Measurements from ENCODE around the gene PIKFYVE. TPM values are rescaled to one million over a fixed set of nuclear protein-coding genes. Genes with fewer than 3 reads are reported as not detected.

The PIKFYVE gene
- total RNA-seq, 1 donor from 2014 or later, result 28.7 TPM

DNA sequence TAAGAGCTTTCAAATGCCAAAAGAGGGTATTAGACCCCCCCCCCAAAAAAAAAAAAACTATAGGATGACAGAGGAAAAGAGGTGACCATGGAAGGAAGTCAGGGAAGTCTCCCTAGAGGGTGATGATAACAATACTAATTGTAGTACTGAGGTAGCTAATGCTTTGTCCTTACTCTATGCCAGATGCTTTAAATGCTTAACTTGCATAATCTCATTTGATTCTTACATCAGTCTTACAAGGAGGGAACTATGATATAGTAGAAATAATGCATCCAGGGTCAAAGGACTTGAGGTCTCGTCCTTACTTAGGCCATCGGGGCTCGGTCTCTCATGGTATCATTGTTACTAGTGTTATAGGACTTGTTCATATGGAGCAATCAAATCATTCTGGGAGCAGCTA is 20.3 kb upstream of the PIKFYVE start:
- Mint-ChIP-seq H3K4me1 (ENCODE audit: low read depth) (peaks cover 4% of the 10 kb centered on the region), H3K9me3 (no peaks in the 10 kb centered on the region), H3K36me3 (ENCODE audit: low read depth) (peaks cover 42% of the 10 kb centered on the region), H3K4me3 (no peak overlapping the region), H3K27ac (no peak overlapping the region), H3K27me3 (ENCODE audit: insufficient read depth) (no peaks in the 10 kb centered on the region)
- no peak for DNase-seq (ENCODE audit: low spot score)
- intact Hi-C loops (cut with micrococcal nuclease), result no loop called here

DNA sequence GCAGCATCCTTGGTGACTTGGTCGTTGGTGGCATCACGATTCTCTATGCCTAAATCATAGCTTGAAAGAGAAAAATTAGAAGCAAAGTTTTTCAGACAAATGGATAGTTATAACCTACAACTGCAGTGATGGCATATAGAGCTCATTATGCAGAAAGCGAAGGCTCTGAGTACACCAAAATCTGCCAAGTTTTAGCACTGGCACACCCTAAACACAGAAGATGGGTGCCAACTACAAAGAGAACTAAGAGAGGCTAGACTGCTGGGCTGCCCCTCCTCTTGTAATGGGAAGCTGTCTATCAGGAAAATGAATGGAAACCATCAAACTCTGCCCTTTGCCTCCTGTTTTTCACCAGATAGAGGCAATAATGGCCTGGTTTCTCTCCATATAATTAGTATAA is 17.5 kb upstream of the PIKFYVE start:
- H3K4me3 Mint-ChIP-seq, result no peak overlapping the region
- H3K27me3 Mint-ChIP-seq (ENCODE audit: insufficient read depth), result no peaks in the 10 kb centered on the region
- DNase-seq (ENCODE audit: low spot score), result no peak
- no peaks in the 10 kb centered on the region for H3K9me3 Mint-ChIP-seq
- H3K36me3 Mint-ChIP-seq (ENCODE audit: low read depth), result peaks cover 42% of the 10 kb centered on the region
- peaks cover 16% of the 10 kb centered on the region for H3K4me1 Mint-ChIP-seq (ENCODE audit: low read depth)
- intact Hi-C loops (cut with micrococcal nuclease), result no loop called here
- H3K27ac Mint-ChIP-seq, result no peak overlapping the region

DNA sequence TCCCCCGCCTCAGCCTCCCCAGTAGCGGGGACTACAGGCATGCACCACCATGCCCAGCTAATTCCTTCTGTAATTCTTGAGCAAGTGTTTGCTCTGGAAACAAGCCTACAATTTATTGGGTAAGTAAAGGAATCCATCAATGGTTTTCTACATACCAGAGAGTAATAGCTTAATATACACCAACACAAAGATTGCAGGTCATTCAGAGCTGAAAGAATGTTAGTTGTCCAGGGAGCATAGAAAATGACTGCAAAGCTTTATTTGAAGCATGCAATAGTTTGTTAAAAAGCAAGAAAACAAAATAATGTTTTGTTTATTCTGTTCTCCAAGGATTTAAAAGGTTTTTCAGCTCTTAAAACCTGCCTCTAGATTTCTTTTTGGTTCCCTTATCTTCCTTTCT is 16.8 kb upstream of the PIKFYVE start:
- Mint-ChIP-seq H3K27ac (peak overlapping the region; percentile 61), H3K36me3 (ENCODE audit: low read depth) (peaks cover 38% of the 10 kb centered on the region), H3K9me3 (no peaks in the 10 kb centered on the region), H3K4me3 (no peak overlapping the region), H3K4me1 (ENCODE audit: low read depth) (peaks cover 20% of the 10 kb centered on the region), H3K27me3 (ENCODE audit: insufficient read depth) (no peaks in the 10 kb centered on the region)
- intact Hi-C loops (cut with micrococcal nuclease), result no loop called here
- no peak for DNase-seq (ENCODE audit: low spot score)

GRCh38 chr2:208250388-208250787 is 15.7 kb upstream of the PIKFYVE start:
- H3K4me3 Mint-ChIP-seq, result no peak overlapping the region
- H3K27me3 Mint-ChIP-seq (ENCODE audit: insufficient read depth), result no peaks in the 10 kb centered on the region
- H3K36me3 Mint-ChIP-seq (ENCODE audit: low read depth), result peaks cover 37% of the 10 kb centered on the region
- H3K27ac Mint-ChIP-seq, result no peak overlapping the region
- no peak for DNase-seq (ENCODE audit: low spot score)
- peaks cover 20% of the 10 kb centered on the region for H3K4me1 Mint-ChIP-seq (ENCODE audit: low read depth)
- no peaks in the 10 kb centered on the region for H3K9me3 Mint-ChIP-seq
- intact Hi-C loops (cut with micrococcal nuclease), result loop anchor here (5.0 to 10.0 kb wide), 3 partner anchors 223 to 1752 kb away; partner anchors contain the start of genes KLF7, PLEKHM3 and RPE

DNA sequence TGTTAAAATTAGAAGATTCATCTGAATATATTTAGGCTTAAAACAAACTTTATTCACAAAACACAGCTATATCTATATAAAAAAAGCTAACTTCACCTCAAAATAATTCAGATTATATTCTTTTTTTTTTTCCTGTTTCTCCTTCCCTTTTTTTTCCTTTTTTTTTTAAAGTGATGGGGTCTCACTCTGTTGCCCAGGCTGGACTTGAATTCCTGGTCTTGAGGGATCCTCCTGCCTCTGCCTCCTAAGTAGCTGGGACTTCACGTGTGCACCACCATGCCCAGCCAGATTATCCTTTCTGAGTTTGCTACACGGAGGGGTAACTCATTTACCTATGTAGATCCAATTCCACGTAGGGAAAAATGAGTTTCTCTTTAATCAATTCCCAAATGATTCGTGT is 15.0 kb upstream of the PIKFYVE start:
- Mint-ChIP-seq H3K27me3 (ENCODE audit: insufficient read depth) (no peaks in the 10 kb centered on the region), H3K27ac (no peak overlapping the region)
- intact Hi-C loops (cut with micrococcal nuclease), result loop anchor here (5.0 to 10.0 kb wide), 3 partner anchors 224 to 1751 kb away; partner anchors contain the start of genes KLF7, PLEKHM3 and RPE

DNA sequence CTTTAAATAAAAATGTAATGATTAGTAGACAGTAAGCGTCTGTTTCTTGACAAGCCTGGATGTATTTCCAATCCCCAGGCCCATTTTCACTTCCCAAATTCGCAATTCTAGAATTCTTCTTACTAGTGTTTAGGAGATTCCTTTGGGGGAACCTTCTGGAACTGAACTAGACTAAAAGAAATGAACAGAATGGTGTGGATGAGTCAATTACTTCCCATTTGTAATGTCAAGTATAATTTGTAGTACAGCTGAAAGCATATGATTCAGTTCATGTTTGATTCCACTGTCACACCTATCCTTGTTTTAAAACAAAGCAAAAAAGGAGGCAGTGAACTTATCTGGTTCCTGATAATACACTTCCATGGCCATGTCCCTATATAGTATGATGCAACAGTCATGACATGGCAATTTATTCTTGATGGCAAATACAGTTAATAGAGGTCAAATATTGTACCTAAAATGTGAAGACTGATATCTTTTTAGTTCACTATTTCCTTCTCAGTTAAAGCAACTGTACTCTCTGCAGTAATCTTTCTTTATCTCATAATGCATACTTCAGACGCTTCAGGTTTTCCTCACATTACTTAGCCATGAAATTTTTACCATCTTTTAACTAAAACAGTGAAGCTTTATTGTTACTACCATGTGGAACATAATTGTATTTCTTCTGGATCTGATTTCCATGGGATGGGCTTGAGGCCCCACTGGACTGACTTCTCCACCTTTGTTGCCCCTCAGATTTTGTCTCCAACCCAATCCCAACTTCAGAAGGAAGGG is 13.2 kb upstream of the PIKFYVE start:
- Mint-ChIP-seq H3K4me3 (peak overlapping the region; percentile 99), H3K36me3 (ENCODE audit: low read depth) (peaks cover 25% of the 10 kb centered on the region), H3K27me3 (ENCODE audit: insufficient read depth) (no peaks in the 10 kb centered on the region), H3K27ac (no peak overlapping the region), H3K9me3 (no peaks in the 10 kb centered on the region), H3K4me1 (ENCODE audit: low read depth) (peaks cover 25% of the 10 kb centered on the region)
- no peak for DNase-seq (ENCODE audit: low spot score)
- intact Hi-C loops (cut with micrococcal nuclease), result loop anchor here (5.0 to 10.0 kb wide), 3 partner anchors 226 to 1749 kb away; partner anchors contain the start of genes KLF7, PLEKHM3 and RPE

More for the DNA sequence above, 15.0 kb upstream of the PIKFYVE start:
- Mint-ChIP-seq H3K4me3 (no peak overlapping the region), H3K4me1 (ENCODE audit: low read depth) (peaks cover 25% of the 10 kb centered on the region), H3K9me3 (no peaks in the 10 kb centered on the region), H3K36me3 (ENCODE audit: low read depth) (peaks cover 34% of the 10 kb centered on the region)
- DNase-seq (ENCODE audit: low spot score), result no peak

GRCh38 chr2:208253600-208254117 is 12.4 kb upstream of the PIKFYVE start:
- H3K4me3 Mint-ChIP-seq, result peak overlapping the region; percentile 99

DNA sequence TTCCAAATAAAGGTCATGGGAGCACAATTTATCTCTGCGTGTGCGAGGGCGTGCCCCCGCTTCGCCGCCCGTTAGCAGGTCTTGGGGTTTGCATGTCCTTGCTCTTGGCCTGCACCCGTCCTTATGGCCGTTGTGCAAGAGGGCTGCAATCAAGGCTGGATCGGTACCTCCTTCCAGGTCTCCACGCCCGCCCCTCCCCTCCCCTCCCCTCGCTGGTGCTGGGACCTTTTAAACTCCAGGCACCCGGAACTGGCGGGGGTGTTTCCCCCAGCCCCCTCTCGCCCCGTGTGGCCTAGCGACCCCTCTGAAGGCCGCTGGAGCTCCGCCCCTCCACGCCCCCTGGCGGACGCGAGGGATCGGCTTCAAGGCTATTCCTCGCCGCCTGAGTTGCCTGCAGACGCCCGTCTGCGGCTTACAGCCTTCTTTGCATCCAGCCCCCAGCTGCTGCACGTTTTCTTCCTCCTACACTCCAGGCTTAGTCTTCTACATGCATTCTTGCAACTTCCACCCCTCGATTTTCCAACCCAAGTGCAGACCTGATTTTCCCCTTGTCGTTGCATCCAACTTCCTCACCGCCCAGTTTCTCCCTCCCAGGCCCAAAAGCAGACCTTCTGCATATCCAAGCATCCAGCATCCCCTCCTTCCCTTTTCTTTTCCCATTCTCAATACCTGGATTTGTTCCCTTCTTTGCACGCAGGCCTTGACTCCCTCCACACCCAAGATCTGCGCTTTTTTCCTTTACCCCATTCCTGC is 11.8 kb upstream of the PIKFYVE start:
- peak overlapping the region; percentile 89 for H3K27ac Mint-ChIP-seq

More at GRCh38 chr2:208253600-208254117, 12.4 kb upstream of the PIKFYVE start:
- no peaks in the 10 kb centered on the region for H3K27me3 Mint-ChIP-seq (ENCODE audit: insufficient read depth)
- no peak overlapping the region for H3K27ac Mint-ChIP-seq
- H3K36me3 Mint-ChIP-seq (ENCODE audit: low read depth), result peaks cover 19% of the 10 kb centered on the region
- intact Hi-C loops (cut with micrococcal nuclease), result loop anchor here (1.0 to 10.0 kb wide), 7 partner anchors 13 to 1917 kb away; partner anchors contain the start of genes CCNYL1, KANSL1L, KLF7 and PIKFYVE
- H3K9me3 Mint-ChIP-seq, result no peaks in the 10 kb centered on the region
- peaks cover 25% of the 10 kb centered on the region for H3K4me1 Mint-ChIP-seq (ENCODE audit: low read depth)
- DNase-seq (ENCODE audit: low spot score), result no peak

DNA sequence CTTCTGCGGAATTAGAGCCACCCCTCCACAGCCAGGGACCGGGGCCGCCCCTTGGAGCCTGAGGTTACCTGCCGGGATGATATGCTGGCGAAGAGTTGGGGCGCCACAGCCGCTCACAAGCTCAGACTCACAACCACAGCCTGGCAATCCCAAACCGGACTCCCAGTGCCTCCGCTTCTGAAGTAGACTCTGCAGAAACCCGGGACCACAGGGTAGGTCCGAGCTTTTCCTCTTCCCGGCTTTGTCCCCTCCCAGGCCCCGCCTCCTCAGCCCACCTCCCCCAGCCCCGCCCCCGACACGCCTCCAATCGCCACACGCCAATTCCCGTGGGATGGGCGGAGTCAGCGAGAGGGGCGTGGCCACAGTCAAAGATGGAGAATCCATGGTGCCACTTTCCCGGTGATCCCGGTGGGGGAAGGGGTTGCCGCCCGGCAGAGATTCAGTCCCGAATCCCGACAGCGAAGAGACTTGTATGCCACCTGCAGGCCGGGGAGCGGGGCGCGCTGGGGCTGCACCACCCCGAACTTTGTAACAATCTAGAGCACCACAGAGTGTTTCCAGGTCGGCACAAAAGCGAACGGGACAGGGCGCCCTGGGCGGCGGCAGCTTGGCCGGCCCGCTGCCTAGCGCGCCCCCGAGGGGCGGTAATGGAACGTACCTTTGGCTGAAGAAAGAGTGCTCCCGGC is 11.0 kb upstream of the PIKFYVE start, which contains the start of gene IDH1:
Gene IDH1 (minus strand): TSS at position 201 of the 686 bp plus-strand sequence. CDS start 3,520 bp downstream, outside the sequence.
- peak; percentile 88 for DNase-seq (ENCODE audit: low spot score)
- Mint-ChIP-seq H3K36me3 (ENCODE audit: low read depth) (peaks cover 11% of the 10 kb centered on the region), H3K4me1 (ENCODE audit: low read depth) (peaks cover 21% of the 10 kb centered on the region), H3K27ac (peak within 1 kb of the TSS; percentile 89), H3K27me3 (ENCODE audit: insufficient read depth) (peaks cover 2% of the 10 kb centered on the region), H3K9me3 (no peaks in the 10 kb centered on the region), H3K4me3 (peak within 1 kb of the TSS; percentile 99)
- intact Hi-C loops (cut with micrococcal nuclease), result loop anchor here (1.0 to 10.0 kb wide), 7 partner anchors 11 to 1916 kb away; partner anchors contain the start of genes CCNYL1, KANSL1L, KLF7 and PIKFYVE

More for the DNA sequence above, 11.8 kb upstream of the PIKFYVE start:
- H3K36me3 Mint-ChIP-seq (ENCODE audit: low read depth), result peaks cover 16% of the 10 kb centered on the region
- no peaks in the 10 kb centered on the region for H3K9me3 Mint-ChIP-seq
- H3K4me3 Mint-ChIP-seq, result peak overlapping the region; percentile 99
- H3K4me1 Mint-ChIP-seq (ENCODE audit: low read depth), result peaks cover 25% of the 10 kb centered on the region
- intact Hi-C loops (cut with micrococcal nuclease), result loop anchor here (1.0 to 10.0 kb wide), 7 partner anchors 12 to 1917 kb away; partner anchors contain the start of genes CCNYL1, KANSL1L, KLF7 and PIKFYVE
- H3K27me3 Mint-ChIP-seq (ENCODE audit: insufficient read depth), result no peaks in the 10 kb centered on the region
- DNase-seq (ENCODE audit: low spot score), result peak; percentile 72

DNA sequence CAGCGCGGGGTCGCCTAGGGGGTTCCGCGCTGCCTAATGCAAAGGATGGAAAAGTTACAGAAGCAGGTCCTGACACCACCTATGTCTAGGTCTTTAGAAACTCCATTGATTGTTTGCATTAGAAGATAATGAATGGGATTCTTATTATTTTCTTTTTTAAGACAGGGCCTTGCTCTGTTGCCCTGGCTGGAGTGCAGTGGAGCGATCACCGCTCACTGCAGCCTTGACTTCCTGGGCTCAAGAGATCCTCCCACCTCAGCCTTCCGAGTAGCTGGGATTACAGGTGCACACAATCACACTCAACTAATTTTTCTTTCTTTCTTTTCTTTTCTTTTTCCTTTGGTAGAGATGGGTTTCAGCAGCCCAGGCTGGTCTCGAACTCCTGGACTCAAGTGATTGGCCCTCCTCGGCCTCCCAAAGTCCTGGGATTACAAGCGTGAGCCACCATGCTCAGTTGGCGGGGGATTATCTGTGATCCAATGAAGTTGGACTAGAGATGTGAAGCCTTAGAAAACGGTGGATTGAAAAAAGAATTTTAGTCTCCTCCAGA is 10.4 kb upstream of the PIKFYVE start:
- H3K27ac Mint-ChIP-seq, result peak overlapping the region; percentile 65
- intact Hi-C loops (cut with micrococcal nuclease), result loop anchor here (2.0 to 10.0 kb wide), 3 partner anchors 545 to 1915 kb away; partner anchors contain the start of genes CCNYL1, KANSL1L and KLF7
- H3K4me1 Mint-ChIP-seq (ENCODE audit: low read depth), result peaks cover 21% of the 10 kb centered on the region

GRCh38 chr2:208256192-208256782 is 9.8 kb upstream of the PIKFYVE start:
- no peaks in the 10 kb centered on the region for H3K9me3 Mint-ChIP-seq
- peak overlapping the region; percentile 31 for H3K4me3 Mint-ChIP-seq

More for the DNA sequence above, 10.4 kb upstream of the PIKFYVE start:
- no peaks in the 10 kb centered on the region for H3K9me3 Mint-ChIP-seq
- peak overlapping the region; percentile 99 for H3K4me3 Mint-ChIP-seq
- peaks cover 2% of the 10 kb centered on the region for H3K27me3 Mint-ChIP-seq (ENCODE audit: insufficient read depth)
- H3K36me3 Mint-ChIP-seq (ENCODE audit: low read depth), result peaks cover 9% of the 10 kb centered on the region
- DNase-seq (ENCODE audit: low spot score), result no peak

More at GRCh38 chr2:208256192-208256782, 9.8 kb upstream of the PIKFYVE start:
- no peak for DNase-seq (ENCODE audit: low spot score)
- Mint-ChIP-seq H3K27me3 (ENCODE audit: insufficient read depth) (peaks cover 2% of the 10 kb centered on the region), H3K27ac (no peak overlapping the region), H3K36me3 (ENCODE audit: low read depth) (peaks cover 7% of the 10 kb centered on the region), H3K4me1 (ENCODE audit: low read depth) (peaks cover 21% of the 10 kb centered on the region)
- intact Hi-C loops (cut with micrococcal nuclease), result loop anchor here (10.0 kb wide), 1 partner anchor 1091 kb away; the partner anchor contains the start of gene KLF7
